GM23338 (cell line): ENCODE results near the gene GRN.

Experiments
- CREB1 ChIP-seq: fragments of 250-450 bp; sonication (Bioruptor Pico); IDR thresholded peaks from 2 replicates; pipeline ENCODE4 v1.5.0; 2020; ENCODE audit warnings: low read depth, mild to moderate bottlenecking, moderate library complexity
- CTCF ChIP-seq, 2 experiments: fragments of 200-600 bp in 1 of 2; sonication (generic) in 1 of 2; conservative IDR thresholded peaks; 2 replicates each; pipeline versions ENCODE4 v1.5.1 to v1.6.1; 2016 to 2017; ENCODE audit warnings: antibody characterized with exemption in 2 of 2, low read depth in 2 of 2, mild to moderate bottlenecking in 2 of 2, moderate library complexity in 1 of 2
- ETS1 ChIP-seq: IDR thresholded peaks from 2 replicates; pipeline ENCODE4 v1.6.1; 2016; ENCODE audit warnings: antibody characterized with exemption
- EZH2 ChIP-seq: fragments of 200-600 bp; sonication (generic); IDR thresholded peaks from one replicate; pipeline ENCODE4 v1.8.0; 2017; ENCODE audit warnings: antibody characterized with exemption, mild to moderate bottlenecking, low read depth; ENCODE audit not compliant: unreplicated experiment
- EZH2phosphoT487 ChIP-seq: fragments of 200-600 bp; sonication (generic); IDR thresholded peaks from one replicate; pipeline ENCODE4 v1.8.1; 2018; ENCODE audit warnings: antibody characterized with exemption; ENCODE audit not compliant: unreplicated experiment
- POLR2AphosphoS5 ChIP-seq: IDR thresholded peaks from 2 replicates; pipeline ENCODE4 v1.6.1; 2016; ENCODE audit warnings: antibody characterized with exemption, low read depth
- REST ChIP-seq: IDR thresholded peaks from one replicate; pipeline ENCODE4 v1.6.1; 2018; ENCODE audit warnings: antibody characterized with exemption; ENCODE audit not compliant: unreplicated experiment
- ZNF114 ChIP-seq: fragments of 250-450 bp; sonication (Bioruptor Pico); IDR thresholded peaks from 2 replicates; pipeline ENCODE4 v1.5.0; 2020; ENCODE audit warnings: mild to moderate bottlenecking, moderate library complexity

- no peak for TF ChIP-seq EZH2phosphoT487
- no peak for TF ChIP-seq EZH2
- TF ChIP-seq CTCF (conservative IDR thresholded peaks at IDR 0.05; ENCODE audit: low read depth in 2 of 2) = no peak
- no peak for TF ChIP-seq ZNF114 (CRISPR knock-in tag)
- no peak for TF ChIP-seq CREB1
- no peak for TF ChIP-seq POLR2AphosphoS5
- no peak for TF ChIP-seq ETS1
- TF ChIP-seq REST = no peak
Measured at GRCh38 chr17:44323359-44324091, 21.6 kb upstream of the GRN start.
